Breast epithelium (tissue), 3 donors: ENCODE results near the gene MAZ.

Experiments
- POLR2A ChIP-seq: fragments of 450-650 bp; IDR thresholded peaks from one replicate; pipeline ENCODE4 v1.6.1; 2016; ENCODE audit warnings: antibody characterized with exemption, mild to moderate bottlenecking, moderate library complexity
- POLR2AphosphoS5 ChIP-seq, 3 donors: sonication (generic); formaldehyde crosslinking; IDR thresholded peaks; one replicate each; pipeline ENCODE4 v1.6.1; 2017; ENCODE audit warnings: antibody characterized with exemption in 3 of 3
- TF ChIP-seq, protein P1 (sequence below), 3 donors: fragments of 450-650 bp; IDR thresholded peaks; one replicate each; pipeline ENCODE4 v1.5.1; 2016 to 2017; ENCODE audit warnings: antibody characterized with exemption in 3 of 3, mild to moderate bottlenecking in 3 of 3, moderate library complexity in 3 of 3

DNA sequence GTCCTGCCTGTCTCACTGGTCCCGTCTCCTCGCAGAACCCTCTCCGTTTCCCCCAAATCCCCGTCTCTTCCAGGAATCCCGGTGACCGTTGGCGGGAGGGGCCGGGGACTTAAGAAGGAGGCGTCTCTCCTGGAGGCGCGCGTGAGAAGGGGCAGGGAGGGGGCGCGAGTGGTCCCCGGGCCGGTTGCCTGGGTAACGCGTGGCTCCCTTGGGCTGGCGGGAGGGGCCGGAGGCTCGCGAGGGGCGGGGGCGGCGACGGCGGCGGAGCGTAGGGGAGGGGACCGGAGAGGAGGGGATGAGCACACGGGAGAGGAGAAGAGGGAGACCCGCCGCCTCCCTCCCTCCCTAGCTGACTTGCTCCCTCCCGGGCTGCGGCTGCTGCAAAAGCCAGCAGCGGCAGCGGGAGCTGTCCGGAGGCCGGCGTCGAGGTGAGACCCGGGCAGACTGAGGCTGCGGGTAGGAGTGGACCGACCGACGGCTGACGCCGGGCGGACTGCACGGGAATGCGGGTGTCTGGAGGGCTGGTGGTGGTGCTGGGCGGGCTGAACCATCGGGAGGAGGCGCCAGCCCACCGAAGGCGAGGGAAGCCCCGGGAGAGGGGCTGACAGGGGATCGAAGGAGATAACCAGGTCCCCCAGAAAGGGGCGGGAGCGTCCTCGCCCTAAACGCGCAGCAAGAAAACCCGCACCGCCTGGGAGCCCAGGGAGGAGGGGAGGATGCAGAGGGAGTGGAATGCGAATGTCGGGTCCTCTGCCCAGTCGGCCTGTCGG lies 5.8 kb downstream of the MAZ start, which contains the start of gene PRRT2:
- TF ChIP-seq POLR2A (no peak), POLR2AphosphoS5 (IDR thresholded peaks at IDR 0.05) (no peak)
- TF ChIP-seq, protein P1, sequence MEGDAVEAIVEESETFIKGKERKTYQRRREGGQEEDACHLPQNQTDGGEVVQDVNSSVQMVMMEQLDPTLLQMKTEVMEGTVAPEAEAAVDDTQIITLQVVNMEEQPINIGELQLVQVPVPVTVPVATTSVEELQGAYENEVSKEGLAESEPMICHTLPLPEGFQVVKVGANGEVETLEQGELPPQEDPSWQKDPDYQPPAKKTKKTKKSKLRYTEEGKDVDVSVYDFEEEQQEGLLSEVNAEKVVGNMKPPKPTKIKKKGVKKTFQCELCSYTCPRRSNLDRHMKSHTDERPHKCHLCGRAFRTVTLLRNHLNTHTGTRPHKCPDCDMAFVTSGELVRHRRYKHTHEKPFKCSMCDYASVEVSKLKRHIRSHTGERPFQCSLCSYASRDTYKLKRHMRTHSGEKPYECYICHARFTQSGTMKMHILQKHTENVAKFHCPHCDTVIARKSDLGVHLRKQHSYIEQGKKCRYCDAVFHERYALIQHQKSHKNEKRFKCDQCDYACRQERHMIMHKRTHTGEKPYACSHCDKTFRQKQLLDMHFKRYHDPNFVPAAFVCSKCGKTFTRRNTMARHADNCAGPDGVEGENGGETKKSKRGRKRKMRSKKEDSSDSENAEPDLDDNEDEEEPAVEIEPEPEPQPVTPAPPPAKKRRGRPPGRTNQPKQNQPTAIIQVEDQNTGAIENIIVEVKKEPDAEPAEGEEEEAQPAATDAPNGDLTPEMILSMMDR (IDR thresholded peaks at IDR 0.05) = no peak
